SHP77 treated with DMSO at 0.1 percent for 48 hours (cell line): Measurements from ENCODE around the gene PTPN23.
"Not testable (repeated sequence)": the region's sequence is repeated elsewhere in the genome, so short reads cannot be mapped to it uniquely, and the experiment has no call there.

Experiments used
- DNase-seq: peaks from one replicate; lab custom pipeline; 2025; lab: John Stamatoyannopoulos, UW

The PTPN23 gene

GRCh38 chr3:47380601-47381316 is at the start of gene PTPN23:
PTPN23 (plus strand) TSS chr3:47381021; CDS start chr3:47381097, 76 bp downstream.
- peak; percentile 97 for DNase-seq

GRCh38 chr3:47333907-47334306 is 46.9 kb upstream of the PTPN23 start:
- no peak for DNase-seq

- DNase-seq, result no peak
Measured at GRCh38 chr3:47337656-47338055, 43.2 kb upstream of the PTPN23 start.

GRCh38 chr3:47339951-47340350 is 40.9 kb upstream of the PTPN23 start:
- no peak for DNase-seq

GRCh38 chr3:47340866-47341265 is 40.0 kb upstream of the PTPN23 start:
- no peak for DNase-seq

- DNase-seq, result no peak
Measured at GRCh38 chr3:47342151-47342550, 38.7 kb upstream of the PTPN23 start.

- no peak for DNase-seq
Measured at GRCh38 chr3:47342812-47343211, 38.0 kb upstream of the PTPN23 start.

GRCh38 chr3:47343471-47343971 is 37.3 kb upstream of the PTPN23 start:
- no peak for DNase-seq

- no peak for DNase-seq
Measured at GRCh38 chr3:47344971-47345370, 35.9 kb upstream of the PTPN23 start.

GRCh38 chr3:47347217-47347801 is 33.5 kb upstream of the PTPN23 start:
- no peak for DNase-seq

GRCh38 chr3:47348411-47349154 is 32.2 kb upstream of the PTPN23 start:
- no peak for DNase-seq

- DNase-seq, result no peak
Measured at GRCh38 chr3:47355010-47355409, 25.8 kb upstream of the PTPN23 start.

GRCh38 chr3:47356201-47356600 is 24.6 kb upstream of the PTPN23 start:
- no peak for DNase-seq

- no peak for DNase-seq
Measured at GRCh38 chr3:47359323-47359722, 21.5 kb upstream of the PTPN23 start.

- not testable (repeated sequence) for DNase-seq
Measured at GRCh38 chr3:47360110-47360517, 20.7 kb upstream of the PTPN23 start.

GRCh38 chr3:47362701-47363100 is 18.1 kb upstream of the PTPN23 start:
- DNase-seq, result no peak

GRCh38 chr3:47365213-47366153 is 15.3 kb upstream of the PTPN23 start:
- no peak for DNase-seq

- no peak for DNase-seq
Measured at GRCh38 chr3:47366833-47367232, 14.0 kb upstream of the PTPN23 start.

- no peak for DNase-seq
Measured at GRCh38 chr3:47367631-47368030, 13.2 kb upstream of the PTPN23 start.

- DNase-seq, result not testable (repeated sequence)
Measured at GRCh38 chr3:47370020-47370419, 10.8 kb upstream of the PTPN23 start.

- DNase-seq, result no peak
Measured at GRCh38 chr3:47370887-47371697, 9.7 kb upstream of the PTPN23 start.
